Endodermal cell (in vitro differentiated cells): ENCODE measurements around the gene GPR162. TPM values are rescaled to one million over a fixed set of nuclear protein-coding genes. Genes with fewer than 3 reads are reported as not detected.
"Not testable (repeated sequence)": the region's sequence is repeated elsewhere in the genome, so short reads cannot be mapped to it uniquely, and the experiment has no call there.

ENCODE experiments used
- DNase-seq: peaks from one replicate; pipeline ENCODE4 v3.0.0-alpha.2; 2017
- H3K27ac ChIP-seq: 2 replicates; pipeline ENCODE4 v1.5.1; 2013; ENCODE audit warnings: mild to moderate bottlenecking, low read depth, low read length, moderate library complexity
- H3K27me3 ChIP-seq: 2 replicates; pipeline ENCODE4 v1.6.1; 2013; ENCODE audit warnings: mild to moderate bottlenecking, low read length, moderate library complexity; ENCODE audit not compliant: insufficient read depth, control insufficient read depth, poor library complexity, severe bottlenecking
- H3K36me3 ChIP-seq: 2 replicates; pipeline ENCODE4 v1.7.0; 2013; ENCODE audit warnings: mild to moderate bottlenecking, low read length, moderate library complexity; ENCODE audit not compliant: control insufficient read depth, insufficient read depth
- H3K4me1 ChIP-seq: one replicate; pipeline ENCODE4 v1.7.0; 2013; ENCODE audit warnings: low read length; ENCODE audit not compliant: control insufficient read depth, insufficient read depth
- H3K4me3 ChIP-seq: 2 replicates; pipeline ENCODE4 v1.5.1; 2013; ENCODE audit warnings: mild to moderate bottlenecking, low read length, moderate library complexity
- H3K9ac ChIP-seq: 2 replicates; pipeline ENCODE4 v1.6.1; 2013; ENCODE audit warnings: mild to moderate bottlenecking, low read length, moderate library complexity; ENCODE audit not compliant: poor library complexity, severe bottlenecking; ENCODE audit errors: extremely low read depth
- H3K9me3 ChIP-seq: 2 replicates; pipeline ENCODE4 v1.6.1; 2013; ENCODE audit warnings: mild to moderate bottlenecking, low read length, moderate library complexity; ENCODE audit not compliant: control insufficient read depth
- H3K27ac Mint-ChIP-seq: 2 replicates; pipeline ENCODE4 v1.8.0; 2020; ENCODE audit warnings: mixed read lengths
- H3K27me3 Mint-ChIP-seq: 2 replicates; pipeline ENCODE4 v1.8.0; 2021; ENCODE audit warnings: mild to moderate bottlenecking, mixed read lengths; ENCODE audit not compliant: insufficient read depth
- H3K36me3 Mint-ChIP-seq: 2 replicates; pipeline ENCODE4 v1.8.0; 2020; ENCODE audit warnings: low read depth, mixed read lengths
- H3K4me1 Mint-ChIP-seq: 2 replicates; pipeline ENCODE4 v1.8.0; 2020; ENCODE audit warnings: mixed read lengths
- H3K4me3 Mint-ChIP-seq: 2 replicates; pipeline ENCODE4 v1.8.0; 2020; ENCODE audit warnings: mild to moderate bottlenecking, moderate library complexity, mixed read lengths
- H3K9me3 Mint-ChIP-seq: 2 replicates; pipeline ENCODE4 v1.8.0; 2020; ENCODE audit warnings: mild to moderate bottlenecking, mixed read lengths
- CTCF ChIP-seq: fragments of 200-600 bp; sonication (generic); conservative IDR thresholded peaks from 2 replicates; pipeline ENCODE4 v1.5.0; 2021; ENCODE audit warnings: antibody characterized with exemption, mild to moderate bottlenecking
- WGBS, 2 experiments: methylation state at CpG; one replicate each; pipeline versions ENCODE4 v1.1.5 to v1.1.7; 2013; ENCODE audit warnings: missing lambda C conversion rate in 2 of 2, mixed read lengths in 1 of 2; ENCODE audit not compliant: insufficient coverage in 1 of 2, insufficient read length in 1 of 2; 5-methylcytosine and 5-hydroxymethylcytosine counted together
- total RNA-seq, 2 donors: library from RNA; stranded (reverse); fragmentation: NEBNext Ultra II Directional in 1 of 2; extraction: Animal tissue kit (Norgen Biotek cat#: 25700) in 1 of 2; gene quantifications; 2 replicates in 1 of 2; 3 replicates in 1 of 2; pipeline ENCODE4 v1.2.1, GENCODE V29; 2021

GPR162 gene
- total RNA-seq, 2 donors from 2014 or later: 14.7 to 15.0 TPM

GRCh38 chr12:6861391-6861790 is 39.8 kb downstream of the GPR162 start:
- Mint-ChIP-seq H3K36me3 (peaks cover 95% of the 10 kb centered on the region), H3K27ac (no peak overlapping the region), H3K4me3 (no peak overlapping the region), H3K27me3 (no peaks in the 10 kb centered on the region), H3K9me3 (no peaks in the 10 kb centered on the region), H3K4me1 (peaks cover 9% of the 10 kb centered on the region)
- DNase-seq: no peak
- Histone ChIP-seq H3K9me3 (no peaks in the 10 kb centered on the region), H3K4me1 (no peaks in the 10 kb centered on the region), H3K9ac (no peak overlapping the region), H3K4me3 (no peak overlapping the region), H3K27me3 (no peaks in the 10 kb centered on the region), H3K36me3 (peaks cover 84% of the 10 kb centered on the region), H3K27ac (no peak overlapping the region)
- WGBS, 2 experiments: 93 to 94% methylated on average over 9 of the region's 9 CpGs
- TF ChIP-seq CTCF: no peak

GRCh38 chr12:6863033-6863432 is 41.4 kb downstream of the GPR162 start:
- Histone ChIP-seq H3K9ac (no peak overlapping the region), H3K27me3 (no peaks in the 10 kb centered on the region)

GRCh38 chr12:6863586-6864321 is 42.1 kb downstream of the GPR162 start:
- no peak for DNase-seq
- Mint-ChIP-seq H3K9me3 (no peaks in the 10 kb centered on the region), H3K27ac (no peak overlapping the region), H3K36me3 (peaks cover 75% of the 10 kb centered on the region), H3K27me3 (no peaks in the 10 kb centered on the region), H3K4me3 (no peak overlapping the region), H3K4me1 (peaks cover 24% of the 10 kb centered on the region)
- 94 to 100% methylated on average over 6 to 16 of the region's 16 CpGs for WGBS, 2 experiments
- Histone ChIP-seq H3K36me3 (peaks cover 61% of the 10 kb centered on the region), H3K9me3 (no peaks in the 10 kb centered on the region), H3K4me3 (no peak overlapping the region), H3K9ac (no peak overlapping the region), H3K27ac (no peak overlapping the region), H3K4me1 (no peaks in the 10 kb centered on the region), H3K27me3 (no peaks in the 10 kb centered on the region)
- TF ChIP-seq CTCF: no peak

More at GRCh38 chr12:6863033-6863432, 41.4 kb downstream of the GPR162 start:
- Histone ChIP-seq H3K36me3 (peaks cover 68% of the 10 kb centered on the region), H3K4me1 (no peaks in the 10 kb centered on the region), H3K4me3 (no peak overlapping the region), H3K9me3 (no peaks in the 10 kb centered on the region), H3K27ac (no peak overlapping the region)
- no peak overlapping the region for H3K27ac Mint-ChIP-seq
- no peaks in the 10 kb centered on the region for H3K27me3 Mint-ChIP-seq
- DNase-seq: no peak
- no peak for TF ChIP-seq CTCF
- H3K4me3 Mint-ChIP-seq: no peak overlapping the region
- H3K4me1 Mint-ChIP-seq: peaks cover 17% of the 10 kb centered on the region
- H3K36me3 Mint-ChIP-seq: peaks cover 80% of the 10 kb centered on the region
- 91 to 97% methylated on average over 10 to 11 of the region's 11 CpGs for WGBS, 2 experiments
- no peaks in the 10 kb centered on the region for H3K9me3 Mint-ChIP-seq

- not testable (repeated sequence) for H3K9me3 Mint-ChIP-seq, H3K9me3 ChIP-seq, H3K27me3 ChIP-seq, H3K4me3 Mint-ChIP-seq, DNase-seq, H3K27ac ChIP-seq, H3K4me3 ChIP-seq, H3K27me3 Mint-ChIP-seq, H3K9ac ChIP-seq, H3K4me1 ChIP-seq, H3K27ac Mint-ChIP-seq
- Mint-ChIP-seq H3K36me3 (peaks cover 74% of the 10 kb centered on the region), H3K4me1 (peaks cover 37% of the 10 kb centered on the region)
- peaks cover 62% of the 10 kb centered on the region for H3K36me3 ChIP-seq
- WGBS, 2 experiments: 92 to 94% methylated on average over 5 of the region's 5 CpGs
Observed at GRCh38 chr12:6865307-6865706, 43.7 kb downstream of the GPR162 start.
